DOHH2 (cell line): ENCODE data around the gene AGBL1.

Experiments used
- CTCF ChIP-seq: fragments of 200-600 bp; sonication (generic); IDR thresholded peaks from one replicate; pipeline ENCODE4 v1.5.1; 2014; ENCODE audit warnings: antibody characterized with exemption, mild to moderate bottlenecking, low read depth, low read length; ENCODE audit not compliant: poor library complexity, severe bottlenecking
- EZH2phosphoT487 ChIP-seq: fragments of 200-600 bp; sonication (generic); IDR thresholded peaks from 2 replicates; pipeline ENCODE4 v1.6.1; 2017; ENCODE audit warnings: borderline replicate concordance, mild to moderate bottlenecking, antibody characterized with exemption, low read length, moderate library complexity, mixed read lengths

GRCh38 chr15:86616771-86617170 lies 537.1 kb downstream of the AGBL1 start:
- TF ChIP-seq CTCF = no peak
- TF ChIP-seq EZH2phosphoT487 = no peak
